C4-2B (cell line): ENCODE data around the gene C14orf93.

ENCODE experiments used
- CTCF ChIP-seq: fragments of 450-650 bp; conservative IDR thresholded peaks from 2 replicates; pipeline ENCODE4 v1.5.1; 2017; ENCODE audit warnings: mild to moderate bottlenecking
- ZFX ChIP-seq: fragments of 450-650 bp; IDR thresholded peaks from 2 replicates; pipeline ENCODE4 v1.6.1; 2017

GRCh38 chr14:23006544-23007419, 3.2 kb downstream of the C14orf93 start:
- TF ChIP-seq CTCF: no peak; the same call in 1 of the 2 replicates
- TF ChIP-seq ZFX: no peak
